ES-I3 (cell line): Measurements from ENCODE around the gene DHRS1.

Experiments used
- H3K36me3 ChIP-seq: 2 replicates; pipeline ENCODE4 v1.6.1; 2013; ENCODE audit warnings: mild to moderate bottlenecking, low read length, control low read depth, moderate library complexity; ENCODE audit not compliant: insufficient read depth
- H3K4me1 ChIP-seq: 2 replicates; pipeline ENCODE4 v1.6.1; 2013; ENCODE audit warnings: mild to moderate bottlenecking, control low read depth, low read length; ENCODE audit not compliant: insufficient read depth
- H3K9ac ChIP-seq: 2 replicates; pipeline ENCODE4 v1.6.1; 2013; ENCODE audit warnings: low read depth, mild to moderate bottlenecking, low read length, moderate library complexity
- H3K9me3 ChIP-seq: 2 replicates; pipeline ENCODE4 v1.6.1; 2013; ENCODE audit warnings: mild to moderate bottlenecking, low read length, moderate library complexity; ENCODE audit not compliant: control insufficient read depth, insufficient read depth

The DHRS1 gene

DNA sequence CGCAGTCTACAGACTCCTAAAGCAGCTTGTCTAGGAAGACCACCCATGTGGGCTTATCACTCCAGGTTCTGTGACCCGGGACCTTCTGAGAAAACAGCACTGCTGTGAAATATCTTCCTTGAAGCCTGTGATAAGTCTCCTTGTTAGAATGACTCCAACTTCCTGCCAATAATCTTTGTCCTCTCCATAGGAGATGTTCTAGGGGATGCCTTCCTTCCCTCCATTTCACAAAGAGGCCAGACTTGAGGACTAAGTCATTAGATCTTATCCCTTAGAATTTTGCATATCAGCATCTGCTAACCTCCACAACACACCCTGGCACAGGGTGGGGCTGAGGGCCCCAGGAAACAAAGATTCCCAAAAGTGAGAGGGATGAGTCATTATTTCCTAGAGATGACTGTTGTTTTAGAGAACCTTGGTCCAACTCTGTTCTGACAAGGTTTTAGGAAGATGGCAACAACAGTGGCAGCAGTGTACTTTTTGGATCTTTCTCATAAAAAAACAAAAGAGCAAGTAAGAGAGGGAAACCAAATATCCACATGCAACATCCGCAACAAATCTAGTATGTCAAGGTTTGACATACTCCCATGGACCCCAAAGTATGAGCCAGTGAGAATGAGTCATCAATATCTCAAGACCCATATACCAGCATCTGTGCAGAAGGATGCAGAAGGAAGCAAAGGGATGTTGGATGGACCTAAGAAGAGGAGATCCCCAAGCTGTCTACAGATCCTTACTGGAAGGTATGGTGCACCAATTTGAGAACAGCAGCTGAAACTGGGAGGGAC is 17.8 kb upstream of the DHRS1 start:
- H3K36me3 ChIP-seq, result no peaks in the 10 kb centered on the region
- no peaks in the 10 kb centered on the region for H3K9me3 ChIP-seq
- no peaks in the 10 kb centered on the region; the same call in 1 of the 2 replicates for H3K4me1 ChIP-seq
- H3K9ac ChIP-seq, result no peak overlapping the region

DNA sequence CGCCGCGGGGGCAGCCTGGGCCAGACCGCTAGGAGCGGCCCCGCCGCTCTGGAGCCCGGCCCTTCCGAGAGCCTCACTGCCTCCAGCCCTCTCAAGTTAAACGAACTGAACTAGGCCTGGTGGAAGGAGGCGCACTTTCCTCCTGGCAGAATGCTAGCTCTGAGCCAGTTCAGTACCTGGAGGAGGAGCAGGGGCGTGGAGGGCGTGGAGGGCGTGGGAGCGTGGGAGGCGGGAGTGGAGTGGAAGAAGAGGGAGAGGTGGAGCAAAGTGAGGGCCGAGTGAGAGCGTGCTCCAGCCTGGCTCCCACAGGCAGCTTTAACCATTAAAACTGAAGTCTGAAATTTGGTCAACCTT is 17.0 kb upstream of the DHRS1 start:
- no peak overlapping the region for H3K9ac ChIP-seq
- H3K9me3 ChIP-seq, result no peaks in the 10 kb centered on the region
- no peaks in the 10 kb centered on the region; the same call in 1 of the 2 replicates for H3K36me3 ChIP-seq
- no peaks in the 10 kb centered on the region; the same call in 1 of the 2 replicates for H3K4me1 ChIP-seq

DNA sequence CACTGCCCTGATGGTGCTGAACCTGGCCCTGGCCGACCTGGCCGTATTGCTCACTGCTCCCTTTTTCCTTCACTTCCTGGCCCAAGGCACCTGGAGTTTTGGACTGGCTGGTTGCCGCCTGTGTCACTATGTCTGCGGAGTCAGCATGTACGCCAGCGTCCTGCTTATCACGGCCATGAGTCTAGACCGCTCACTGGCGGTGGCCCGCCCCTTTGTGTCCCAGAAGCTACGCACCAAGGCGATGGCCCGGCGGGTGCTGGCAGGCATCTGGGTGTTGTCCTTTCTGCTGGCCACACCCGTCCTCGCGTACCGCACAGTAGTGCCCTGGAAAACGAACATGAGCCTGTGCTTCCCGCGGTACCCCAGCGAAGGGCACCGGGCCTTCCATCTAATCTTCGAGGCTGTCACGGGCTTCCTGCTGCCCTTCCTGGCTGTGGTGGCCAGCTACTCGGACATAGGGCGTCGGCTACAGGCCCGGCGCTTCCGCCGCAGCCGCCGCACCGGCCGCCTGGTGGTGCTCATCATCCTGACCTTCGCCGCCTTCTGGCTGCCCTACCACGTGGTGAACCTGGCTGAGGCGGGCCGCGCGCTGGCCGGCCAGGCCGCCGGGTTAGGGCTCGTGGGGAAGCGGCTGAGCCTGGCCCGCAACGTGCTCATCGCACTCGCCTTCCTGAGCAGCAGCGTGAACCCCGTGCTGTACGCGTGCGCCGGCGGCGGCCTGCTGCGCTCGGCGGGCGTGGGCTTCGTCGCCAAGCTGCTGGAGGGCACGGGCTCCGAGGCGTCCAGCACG is 16.4 kb upstream of the DHRS1 start:
- Histone ChIP-seq H3K9ac (no peak overlapping the region), H3K4me1 (no peaks in the 10 kb centered on the region), H3K36me3 (no peaks in the 10 kb centered on the region; the same call in 1 of the 2 replicates), H3K9me3 (no peaks in the 10 kb centered on the region)

DNA sequence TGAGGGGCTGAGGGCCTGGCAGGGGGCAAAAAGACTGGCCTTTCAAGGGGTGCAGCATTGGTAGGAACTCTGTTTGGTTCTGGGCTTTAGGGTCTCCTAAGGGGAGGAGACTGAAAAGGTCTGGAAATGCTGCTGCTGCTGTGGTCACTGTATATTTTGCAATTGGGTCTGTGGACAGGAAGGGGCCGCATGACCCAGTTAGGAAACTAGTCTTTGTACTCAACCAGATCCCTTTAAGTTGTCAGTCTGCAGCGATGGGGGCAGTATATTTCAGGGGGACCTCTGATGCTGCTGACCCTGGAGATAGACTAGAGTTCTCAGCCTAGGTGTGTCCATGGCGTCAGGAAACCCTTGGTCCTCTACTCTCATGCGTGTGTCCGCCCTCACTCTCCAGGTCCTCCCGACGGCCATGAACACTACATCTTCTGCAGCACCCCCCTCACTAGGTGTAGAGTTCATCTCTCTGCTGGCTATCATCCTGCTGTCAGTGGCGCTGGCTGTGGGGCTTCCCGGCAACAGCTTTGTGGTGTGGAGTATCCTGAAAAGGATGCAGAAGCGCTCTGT is 15.7 kb upstream of the DHRS1 start:
- H3K36me3 ChIP-seq, result no peaks in the 10 kb centered on the region; the same call in 1 of the 2 replicates
- H3K9ac ChIP-seq, result no peak overlapping the region
- no peaks in the 10 kb centered on the region for H3K9me3 ChIP-seq
- H3K4me1 ChIP-seq, result no peaks in the 10 kb centered on the region

DNA sequence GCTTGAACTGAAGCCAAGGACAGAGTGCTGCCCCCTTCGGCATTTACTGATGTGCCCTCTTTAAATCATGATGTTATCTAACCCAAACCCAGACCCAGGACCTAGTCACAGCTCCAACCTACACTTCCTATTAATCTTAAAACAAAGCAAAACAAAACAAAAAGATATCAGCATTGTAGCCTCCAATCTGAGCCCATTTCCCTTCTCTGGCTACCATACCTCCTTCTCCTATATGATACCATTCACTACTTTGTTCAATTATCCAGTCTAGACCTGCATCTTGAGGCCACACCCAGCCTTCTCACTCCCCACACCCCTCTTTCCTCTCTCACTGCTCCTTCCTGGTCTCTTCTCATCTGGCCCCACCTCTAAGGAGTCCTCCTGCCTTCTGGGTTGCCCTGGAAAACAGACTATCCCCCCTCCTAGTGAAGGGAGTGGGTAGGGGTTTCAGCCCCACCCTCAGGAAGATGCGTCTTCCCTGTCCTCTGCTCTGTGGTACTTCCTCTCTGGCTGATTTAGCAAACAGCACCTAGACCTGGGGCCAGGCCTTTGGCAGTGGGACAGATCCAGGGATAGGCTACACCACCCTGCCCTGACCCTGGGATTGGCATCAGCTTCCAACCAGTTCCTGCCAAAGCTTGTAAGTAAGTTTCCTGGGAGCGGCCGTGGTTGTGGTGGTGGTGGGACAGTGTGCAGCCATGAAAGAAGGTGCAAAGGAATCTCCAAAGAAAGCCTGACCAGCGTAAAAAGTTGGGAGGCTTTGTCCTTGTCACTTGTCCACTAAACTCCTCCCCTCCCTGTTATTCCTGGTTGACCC is 15.0 kb upstream of the DHRS1 start:
- Histone ChIP-seq H3K9ac (no peak overlapping the region), H3K36me3 (no peaks in the 10 kb centered on the region; the same call in 1 of the 2 replicates), H3K9me3 (no peaks in the 10 kb centered on the region), H3K4me1 (no peaks in the 10 kb centered on the region)

DNA sequence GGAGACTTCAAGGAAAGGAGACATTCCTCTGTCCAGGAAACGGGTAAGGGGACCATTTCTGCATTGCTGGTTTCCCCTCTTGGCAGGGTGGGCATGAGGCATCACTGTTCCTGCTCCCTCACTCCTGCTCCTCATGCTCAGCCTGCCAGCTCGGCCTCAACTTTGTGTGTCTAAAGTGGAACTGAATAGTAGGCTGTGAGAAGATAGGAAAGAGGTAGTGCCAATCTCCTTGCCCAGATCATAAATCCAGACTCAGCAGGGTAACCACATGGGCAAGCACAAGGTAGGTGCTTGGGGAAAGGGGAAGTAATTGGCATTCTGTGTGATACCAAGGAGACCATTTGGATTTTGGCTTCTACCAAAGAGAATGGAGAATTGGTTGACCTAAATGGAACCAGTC is 14.3 kb upstream of the DHRS1 start:
- Histone ChIP-seq H3K4me1 (no peaks in the 10 kb centered on the region), H3K9me3 (no peaks in the 10 kb centered on the region), H3K9ac (no peak overlapping the region), H3K36me3 (no peaks in the 10 kb centered on the region; the same call in none of the 2 replicates)

DNA sequence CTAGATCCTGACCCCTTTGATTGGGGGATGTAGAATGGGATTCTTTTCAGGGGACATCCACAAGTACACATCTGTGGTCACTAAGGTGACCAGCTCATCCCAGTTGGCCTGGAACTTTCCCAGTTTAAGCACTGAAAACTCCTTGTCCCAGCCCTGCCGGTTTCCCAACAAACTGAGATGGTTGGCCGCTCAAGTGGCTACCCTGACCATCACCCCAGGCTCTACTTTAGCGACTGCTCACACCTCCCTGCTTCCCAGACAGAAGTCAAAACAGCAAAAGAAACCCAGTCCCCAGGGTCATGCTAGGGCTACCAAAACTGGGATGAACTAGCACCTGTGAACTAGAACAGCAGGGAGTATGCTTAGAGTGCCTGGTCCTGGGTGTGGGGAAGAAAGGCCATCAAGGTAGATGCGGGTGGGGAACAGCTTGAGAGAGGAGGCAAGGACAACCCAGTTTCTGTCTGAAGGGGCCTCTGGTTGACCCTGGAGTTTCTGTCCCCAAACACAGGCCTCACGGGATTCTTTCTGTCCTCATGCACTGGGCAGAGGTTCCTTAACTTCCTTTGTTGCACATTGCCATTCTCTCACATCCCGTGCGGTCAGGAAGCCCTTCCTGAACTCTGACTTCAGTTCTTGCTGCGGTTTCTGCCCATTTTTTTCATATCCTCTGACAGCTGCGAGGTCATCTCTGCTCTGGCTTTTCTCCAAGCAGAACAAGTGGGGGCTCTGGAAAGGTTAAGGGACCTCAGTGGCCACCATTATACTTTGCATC is 13.3 kb upstream of the DHRS1 start:
- Histone ChIP-seq H3K9me3 (no peaks in the 10 kb centered on the region), H3K9ac (no peak overlapping the region), H3K36me3 (no peaks in the 10 kb centered on the region; the same call in none of the 2 replicates), H3K4me1 (0 out of 2 replicates have a peak, but pooled peaks cover under 1% of the 10 kb centered on the region)

DNA sequence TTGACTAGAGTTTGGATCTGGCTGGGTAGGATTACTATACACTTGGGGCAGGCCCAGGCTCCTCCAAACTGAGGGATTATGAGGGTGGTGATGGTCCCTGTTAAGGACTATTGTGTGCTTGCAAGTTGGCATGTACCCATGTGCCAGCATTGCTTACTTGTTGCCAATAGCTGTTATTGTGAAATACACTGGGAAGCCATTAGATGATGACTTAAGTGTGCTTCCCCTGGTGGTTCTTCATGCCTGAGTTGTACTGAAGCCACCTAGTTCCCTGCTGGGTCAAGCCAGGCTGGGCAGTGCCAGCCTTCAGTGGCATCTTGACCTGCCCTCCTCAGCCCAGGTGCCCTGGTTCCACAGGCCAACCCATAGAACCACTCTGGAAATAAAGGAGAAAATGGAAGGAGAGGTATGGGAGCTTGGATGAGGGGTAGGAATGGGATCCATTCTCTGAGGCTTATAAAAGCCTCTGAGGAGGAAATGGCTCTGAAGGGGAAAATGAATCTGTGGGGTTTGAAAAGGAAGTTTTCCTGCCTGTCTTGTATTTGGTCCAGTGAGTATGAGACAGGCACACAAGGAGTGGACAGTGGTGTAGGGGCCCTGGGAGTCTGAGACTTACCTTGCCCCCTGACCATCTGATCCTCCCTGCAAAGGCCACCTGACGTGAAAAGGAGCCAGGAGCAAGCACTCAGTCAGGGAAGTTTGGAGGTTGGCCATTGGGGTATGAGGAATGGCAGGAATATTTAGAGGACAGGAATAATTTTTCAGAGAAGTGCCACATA is 12.4 kb upstream of the DHRS1 start:
- no peaks in the 10 kb centered on the region; the same call in none of the 2 replicates for H3K36me3 ChIP-seq
- 0 out of 2 replicates have a peak, but pooled peaks cover 3% of the 10 kb centered on the region for H3K4me1 ChIP-seq
- H3K9ac ChIP-seq, result no peak overlapping the region
- no peaks in the 10 kb centered on the region for H3K9me3 ChIP-seq

DNA sequence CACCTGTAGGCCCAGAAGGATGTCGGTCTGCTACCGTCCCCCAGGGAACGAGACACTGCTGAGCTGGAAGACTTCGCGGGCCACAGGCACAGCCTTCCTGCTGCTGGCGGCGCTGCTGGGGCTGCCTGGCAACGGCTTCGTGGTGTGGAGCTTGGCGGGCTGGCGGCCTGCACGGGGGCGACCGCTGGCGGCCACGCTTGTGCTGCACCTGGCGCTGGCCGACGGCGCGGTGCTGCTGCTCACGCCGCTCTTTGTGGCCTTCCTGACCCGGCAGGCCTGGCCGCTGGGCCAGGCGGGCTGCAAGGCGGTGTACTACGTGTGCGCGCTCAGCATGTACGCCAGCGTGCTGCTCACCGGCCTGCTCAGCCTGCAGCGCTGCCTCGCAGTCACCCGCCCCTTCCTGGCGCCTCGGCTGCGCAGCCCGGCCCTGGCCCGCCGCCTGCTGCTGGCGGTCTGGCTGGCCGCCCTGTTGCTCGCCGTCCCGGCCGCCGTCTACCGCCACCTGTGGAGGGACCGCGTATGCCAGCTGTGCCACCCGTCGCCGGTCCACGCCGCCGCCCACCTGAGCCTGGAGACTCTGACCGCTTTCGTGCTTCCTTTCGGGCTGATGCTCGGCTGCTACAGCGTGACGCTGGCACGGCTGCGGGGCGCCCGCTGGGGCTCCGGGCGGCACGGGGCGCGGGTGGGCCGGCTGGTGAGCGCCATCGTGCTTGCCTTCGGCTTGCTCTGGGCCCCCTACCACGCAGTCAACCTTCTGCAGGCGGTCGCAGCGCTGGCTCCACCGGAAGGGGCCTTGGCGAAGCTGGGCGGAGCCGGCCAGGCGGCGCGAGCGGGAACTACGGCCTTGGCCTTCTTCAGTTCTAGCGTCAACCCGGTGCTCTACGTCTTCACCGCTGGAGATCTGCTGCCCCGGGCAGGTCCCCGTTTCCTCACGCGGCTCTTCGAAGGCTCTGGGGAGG is 11.3 kb upstream of the DHRS1 start, which contains the start of gene LTB4R:
TSS of gene LTB4R (plus strand) at position 857 of the 959 bp plus-strand sequence. CDS start 4,150 bp downstream, outside the sequence.
- no peak within 1 kb of the TSS for H3K9ac ChIP-seq
- 0 out of 2 replicates have a peak, but pooled peaks cover 3% of the 10 kb centered on the region for H3K4me1 ChIP-seq
- H3K36me3 ChIP-seq, result no peaks in the 10 kb centered on the region; the same call in none of the 2 replicates
- H3K9me3 ChIP-seq, result no peaks in the 10 kb centered on the region

DNA sequence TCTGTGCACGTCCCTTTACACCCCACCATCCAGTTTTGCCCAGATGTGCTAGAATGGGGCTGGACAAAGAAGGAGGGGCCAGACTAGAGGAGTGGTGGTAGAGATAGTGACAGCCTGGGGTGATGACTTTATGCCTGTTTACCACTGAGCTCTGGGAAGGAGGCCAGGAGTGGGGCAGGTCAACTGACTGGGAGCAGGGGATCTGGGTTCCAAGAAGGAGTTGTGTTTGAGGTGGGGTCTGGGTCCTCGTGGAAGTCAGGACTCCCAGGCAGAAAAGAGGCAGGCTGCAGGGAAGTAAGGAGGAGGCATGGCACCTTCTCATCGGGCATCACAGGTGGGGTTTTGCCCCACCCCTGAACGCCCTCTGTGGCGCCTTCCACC is 10.7 kb upstream of the DHRS1 start:
- Histone ChIP-seq H3K9ac (no peak overlapping the region), H3K9me3 (no peaks in the 10 kb centered on the region), H3K36me3 (peaks cover 4% of the 10 kb centered on the region), H3K4me1 (0 out of 2 replicates have a peak, but pooled peaks cover 3% of the 10 kb centered on the region)

DNA sequence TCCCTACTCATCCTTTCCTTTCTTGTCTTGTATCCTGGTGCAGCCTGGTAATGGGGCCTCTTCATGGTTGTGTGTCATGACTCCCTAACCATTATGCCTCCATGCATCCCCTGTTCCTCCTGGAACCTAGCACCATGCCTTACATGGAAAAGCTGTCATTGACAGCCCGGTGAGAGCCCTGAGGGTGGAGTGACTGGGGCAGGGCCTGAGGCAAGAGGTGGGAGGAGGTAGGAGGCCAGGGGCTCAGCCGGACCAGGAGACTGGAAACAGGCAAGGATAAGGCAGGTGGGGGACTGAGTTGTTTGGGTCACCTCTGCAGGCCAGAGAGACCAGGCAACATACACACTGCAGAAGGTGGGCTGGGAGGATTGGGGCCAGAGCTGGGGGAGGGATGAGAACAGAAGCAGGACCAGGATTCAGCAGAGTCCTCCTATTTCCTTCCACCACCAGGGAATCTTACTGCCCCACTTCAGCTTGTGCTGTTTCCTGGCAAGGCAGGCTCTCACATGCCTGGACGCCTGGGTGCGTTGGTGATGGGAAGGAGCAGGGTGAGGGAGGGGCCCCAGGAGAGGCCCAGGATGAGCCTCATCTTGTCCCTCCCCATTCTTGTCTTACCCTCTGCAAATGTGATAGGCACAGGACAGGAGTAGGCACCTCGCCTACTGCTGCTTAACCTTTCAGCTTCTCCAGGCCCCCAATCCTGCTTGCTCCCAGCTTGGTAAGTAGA is 10.1 kb upstream of the DHRS1 start, which contains the start of gene LTB4R2:
TSS of gene LTB4R2 (plus strand) at position 603 of the 727 bp plus-strand sequence. CDS start 525 bp downstream, outside the sequence.
- no peaks in the 10 kb centered on the region for H3K9me3 ChIP-seq
- peaks cover 5% of the 10 kb centered on the region for H3K36me3 ChIP-seq
- H3K9ac ChIP-seq, result no peak within 1 kb of the TSS
- H3K4me1 ChIP-seq, result 0 out of 2 replicates have a peak, but pooled peaks cover 3% of the 10 kb centered on the region
